Pulmonary artery endothelial cell (primary cell): ENCODE results near the gene SUMO3. TPM values are rescaled to one million over a fixed set of nuclear protein-coding genes. Genes with fewer than 3 reads are reported as not detected.
"Not testable (repeated sequence)": the region's sequence is repeated elsewhere in the genome, so short reads cannot be mapped to it uniquely, and the experiment has no call there.

ENCODE experiments used
- DNase-seq: peaks from one replicate; pipeline ENCODE4 v3.0.0-alpha.2; 2011; ENCODE audit warnings: low read depth, low spot score
- total RNA-seq: library from RNA; depleted of rRNA; stranded (reverse); fragments of >200 nt; gene quantifications from 2 replicates; pipeline ENCODE4 v1.2.3, GENCODE V29; 2014

Gene SUMO3
- total RNA-seq, 1 donor from 2014 or later, result 113 TPM

DNA sequence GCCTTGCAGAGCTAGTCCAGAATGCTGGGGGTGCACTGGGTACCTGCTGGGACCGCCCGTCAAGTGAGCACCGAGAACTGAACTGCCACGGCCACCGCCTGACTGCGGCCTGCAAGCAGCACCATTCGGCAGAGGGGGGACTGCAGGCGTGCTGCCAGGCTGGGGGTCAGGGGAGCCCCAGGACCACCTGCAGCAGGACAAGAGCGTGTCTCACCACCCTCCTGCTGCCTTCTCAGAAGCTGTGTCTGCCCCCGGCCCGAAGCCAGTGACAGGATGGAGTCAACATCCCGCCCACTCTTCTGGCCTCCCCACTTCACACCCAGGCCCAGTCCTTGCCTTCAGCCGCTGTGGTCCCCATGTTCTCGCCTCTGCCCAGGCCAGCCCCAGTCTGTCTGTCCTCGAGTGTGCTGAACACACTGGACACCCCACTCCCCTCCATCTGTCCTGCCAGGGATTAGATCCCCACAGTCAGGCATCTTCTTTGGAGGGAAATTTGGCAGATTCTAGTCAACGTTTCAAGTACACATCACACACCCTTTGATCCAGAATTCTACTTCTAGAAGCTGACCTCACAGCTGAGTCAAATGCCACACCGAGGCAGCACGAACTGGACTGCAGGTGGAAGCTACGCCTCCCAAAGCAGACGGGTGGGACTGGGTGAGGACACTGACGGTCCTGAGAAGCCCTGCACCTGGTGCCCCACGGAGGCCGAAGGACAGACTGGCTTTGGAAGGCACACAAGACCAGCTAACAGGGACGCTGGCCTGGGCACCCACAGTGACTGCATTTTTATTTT lies 29.6 kb upstream of the SUMO3 start:
- DNase-seq, result no peak

DNA sequence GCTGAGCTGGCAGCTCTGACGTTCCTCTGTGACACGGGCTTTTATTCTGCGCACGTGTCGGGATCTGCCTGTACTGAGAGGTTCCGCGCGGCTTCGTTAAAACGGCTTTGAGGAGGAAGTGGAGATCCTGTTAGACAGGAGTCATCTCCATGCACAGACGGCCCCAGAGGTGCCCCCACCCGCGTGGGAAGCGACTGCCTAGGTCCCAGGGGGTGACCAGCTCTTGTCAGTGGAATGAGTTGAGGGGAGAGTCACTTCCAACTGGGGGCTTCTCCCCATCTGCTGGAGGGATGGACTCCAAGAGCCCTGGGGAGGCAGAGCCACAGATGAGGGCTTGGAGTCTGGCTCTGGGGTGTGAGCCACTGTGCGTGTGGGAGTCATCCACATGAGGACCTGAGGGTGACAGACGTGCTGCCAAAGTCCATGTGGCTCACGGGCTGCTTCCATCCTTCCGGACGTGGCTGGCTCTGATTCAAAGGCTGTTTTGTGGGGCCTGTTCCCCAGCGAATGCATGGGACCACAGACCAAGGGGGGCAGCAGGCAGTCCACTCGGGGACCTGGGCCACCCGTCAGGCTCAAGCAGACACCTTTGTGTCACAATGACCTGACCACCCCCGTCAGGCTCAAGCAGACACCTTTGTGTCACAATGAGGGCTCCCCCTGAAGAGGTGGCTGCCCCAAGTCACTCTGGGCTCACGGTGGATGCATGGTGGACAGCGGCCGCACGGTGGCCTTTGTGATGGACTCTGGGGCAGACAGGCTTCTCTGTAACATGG lies 28.8 kb upstream of the SUMO3 start:
- DNase-seq, result no peak

DNA sequence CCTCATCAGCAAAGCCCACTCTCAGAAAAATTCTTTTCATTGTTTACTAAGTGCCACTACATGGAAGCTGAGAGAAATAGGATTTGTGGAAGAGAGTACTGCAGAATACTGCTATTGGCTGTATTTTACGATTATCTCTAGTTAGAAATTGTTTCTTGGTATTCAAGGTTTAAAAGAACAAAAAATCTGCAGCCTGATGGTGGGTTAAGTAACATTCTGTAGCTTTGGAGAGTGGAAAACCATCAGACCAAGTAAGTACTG lies 28.3 kb upstream of the SUMO3 start:
- no peak for DNase-seq

GRCh38 chr21:44845418-44846223 lies 27.8 kb upstream of the SUMO3 start:
- DNase-seq, result no peak

- DNase-seq, result no peak
Observed at GRCh38 chr21:44844256-44844655, 26.4 kb upstream of the SUMO3 start.

DNA sequence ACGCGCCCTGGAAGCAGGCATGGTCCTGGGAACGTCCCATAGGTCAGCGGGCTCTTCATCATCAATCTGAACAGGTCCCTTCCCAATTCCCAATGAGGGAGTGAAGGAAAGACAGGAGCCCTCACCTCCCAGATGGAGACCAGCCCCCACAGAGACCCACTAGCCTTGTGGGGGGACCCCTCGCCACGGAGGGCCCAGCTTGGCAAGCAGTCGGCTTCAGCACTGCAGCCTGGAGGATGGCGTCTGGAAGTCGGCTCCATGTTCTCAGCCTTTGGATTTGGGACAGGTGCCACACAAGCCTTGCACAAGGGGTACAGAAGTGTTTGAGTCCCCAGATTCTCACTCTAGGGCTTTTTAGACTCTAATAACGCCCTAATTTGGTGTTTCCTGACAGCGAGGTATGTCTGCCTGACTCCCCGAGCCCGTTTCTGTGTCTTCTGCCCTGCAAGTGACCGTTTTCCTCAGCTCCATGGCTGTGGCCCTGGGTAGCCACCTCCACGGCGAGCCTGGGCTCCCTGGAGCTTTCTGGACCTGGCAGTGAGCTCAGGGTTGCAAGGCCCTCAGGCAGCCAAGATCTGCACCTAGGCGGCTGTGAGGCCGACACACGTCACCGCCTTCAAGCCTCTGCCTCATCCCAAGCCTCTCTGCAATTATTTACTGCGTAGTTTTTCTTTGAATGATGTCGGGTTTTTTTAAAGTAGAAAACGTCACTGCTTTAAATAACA lies 25.0 kb upstream of the SUMO3 start:
- no peak for DNase-seq

- no peak for DNase-seq
Observed at GRCh38 chr21:44842087-44842486, 24.2 kb upstream of the SUMO3 start.

DNA sequence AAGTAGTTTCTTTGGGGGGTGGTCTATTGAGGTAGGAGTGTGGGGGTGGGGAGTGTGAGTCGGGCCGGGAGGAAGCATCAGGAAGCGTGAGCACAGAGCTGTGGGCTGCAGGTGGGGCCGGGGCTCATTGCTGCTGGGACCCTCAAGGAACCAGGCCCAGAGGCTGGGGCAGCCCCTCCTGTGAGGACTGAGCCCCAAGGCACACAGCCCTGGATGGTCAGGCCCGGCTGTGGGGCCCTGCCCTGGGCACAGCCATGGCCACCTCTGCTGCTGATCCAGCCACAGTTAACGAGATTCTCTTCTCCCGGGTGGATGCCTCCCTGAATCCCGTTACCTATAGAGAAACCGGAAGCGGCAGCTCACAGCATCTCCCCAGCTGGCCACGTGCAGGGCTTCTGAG lies 22.9 kb upstream of the SUMO3 start:
- DNase-seq, result no peak

DNA sequence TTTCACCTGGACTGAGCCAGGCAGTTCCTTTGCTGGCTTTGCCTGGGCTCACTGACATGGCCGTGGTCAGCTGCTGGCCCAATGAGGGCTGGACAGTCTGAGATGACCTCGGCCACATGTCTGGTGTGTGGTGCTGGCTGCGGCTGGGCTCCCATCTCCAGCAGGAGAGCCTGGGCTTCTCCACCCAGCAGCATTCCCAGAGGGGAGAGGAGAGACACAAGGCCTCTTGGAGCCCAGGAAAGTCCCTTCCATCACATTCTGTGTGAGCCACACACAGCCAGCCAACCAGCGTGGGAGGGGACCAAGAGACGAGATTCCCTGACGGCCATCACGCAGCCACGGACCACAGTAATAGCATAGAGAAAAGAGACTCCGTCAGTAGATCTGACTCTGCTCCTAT lies 21.1 kb upstream of the SUMO3 start:
- no peak for DNase-seq

DNA sequence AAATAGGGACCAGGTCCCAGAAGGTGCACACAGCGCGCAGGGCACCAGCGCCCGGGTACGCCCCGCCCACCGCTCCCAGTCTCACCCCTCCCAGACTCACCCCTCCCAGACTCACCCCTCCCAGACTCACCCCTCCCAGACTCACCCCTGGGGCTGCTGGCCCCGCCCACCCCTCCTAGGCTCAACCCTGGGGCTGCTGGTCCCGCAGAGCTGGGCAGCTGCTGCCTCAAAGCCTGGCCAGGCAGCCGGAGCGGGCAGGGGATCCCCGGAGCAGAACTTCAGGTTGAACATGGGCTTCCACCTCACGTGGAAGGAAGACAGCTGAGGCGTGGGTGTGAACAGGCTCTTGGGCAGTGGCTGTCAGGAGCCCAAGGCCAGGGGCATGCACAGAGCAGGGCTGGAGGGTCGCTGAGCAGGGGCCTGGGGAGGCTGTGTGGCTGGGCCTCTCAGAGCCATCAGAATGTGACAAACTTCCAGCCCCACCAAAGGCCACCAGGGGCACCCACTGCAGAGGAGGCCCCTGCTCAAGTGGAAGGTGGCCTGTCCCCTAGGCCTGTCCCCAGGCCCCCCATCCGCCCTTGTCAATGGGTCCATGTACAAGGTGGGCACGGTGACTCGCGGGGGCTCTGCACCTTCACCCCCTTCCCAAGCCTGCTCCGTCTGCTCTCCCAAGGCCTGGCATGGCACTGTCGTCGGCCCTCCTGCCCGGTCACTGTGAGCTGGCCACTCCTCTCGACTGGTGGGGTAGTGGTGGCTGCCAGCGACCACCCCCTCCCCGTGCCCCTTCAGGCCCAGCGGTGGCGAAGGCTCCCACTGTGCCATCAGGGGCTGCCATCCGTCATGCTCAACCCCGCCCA lies 20.4 kb upstream of the SUMO3 start:
- no peak for DNase-seq

DNA sequence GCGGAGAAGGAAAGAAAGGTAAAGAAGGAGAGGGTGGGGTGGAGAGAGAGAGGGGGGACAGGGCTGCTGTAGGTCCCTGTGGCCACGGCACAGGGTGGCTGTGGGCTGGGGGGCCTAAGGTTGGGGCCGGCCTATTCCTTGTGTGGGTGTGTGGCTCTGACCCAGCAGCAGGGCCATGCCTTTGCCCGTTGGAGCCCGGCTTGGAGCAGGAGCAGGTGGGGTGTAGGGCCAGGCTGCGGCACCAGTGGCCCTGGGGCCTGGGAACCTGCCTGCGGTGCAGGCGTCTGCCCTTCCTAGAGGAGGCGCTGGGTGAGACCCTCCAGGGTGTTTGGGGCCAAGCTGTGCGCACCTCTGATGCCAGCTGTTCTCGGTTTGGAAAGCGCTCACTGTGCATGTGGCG lies 19.7 kb upstream of the SUMO3 start:
- no peak for DNase-seq

GRCh38 chr21:44836666-44837471 lies 19.0 kb upstream of the SUMO3 start:
- DNase-seq, result no peak

GRCh38 chr21:44836349-44836665 lies 18.4 kb upstream of the SUMO3 start:
- DNase-seq, result no peak

DNA sequence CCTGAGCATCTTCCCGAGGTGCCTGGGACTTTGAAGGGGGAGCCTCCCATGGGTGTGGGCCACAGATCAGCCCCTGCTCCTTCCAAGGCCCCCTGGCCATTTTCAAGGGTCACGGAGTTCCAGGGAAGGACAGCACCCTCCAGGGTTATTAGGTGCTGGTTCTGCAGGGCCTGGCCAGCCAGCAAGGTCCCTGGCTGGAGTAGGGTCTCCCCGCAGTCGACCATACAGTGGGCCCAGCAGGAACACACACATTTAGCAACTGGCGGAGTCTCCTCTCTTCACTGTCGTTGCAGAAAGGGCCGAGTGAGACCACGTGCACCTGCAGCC lies 17.7 kb upstream of the SUMO3 start:
- no peak for DNase-seq

GRCh38 chr21:44834951-44835646 lies 17.2 kb upstream of the SUMO3 start:
- DNase-seq, result no peak

- no peak for DNase-seq
Observed at GRCh38 chr21:44834231-44834950, 16.5 kb upstream of the SUMO3 start.

DNA sequence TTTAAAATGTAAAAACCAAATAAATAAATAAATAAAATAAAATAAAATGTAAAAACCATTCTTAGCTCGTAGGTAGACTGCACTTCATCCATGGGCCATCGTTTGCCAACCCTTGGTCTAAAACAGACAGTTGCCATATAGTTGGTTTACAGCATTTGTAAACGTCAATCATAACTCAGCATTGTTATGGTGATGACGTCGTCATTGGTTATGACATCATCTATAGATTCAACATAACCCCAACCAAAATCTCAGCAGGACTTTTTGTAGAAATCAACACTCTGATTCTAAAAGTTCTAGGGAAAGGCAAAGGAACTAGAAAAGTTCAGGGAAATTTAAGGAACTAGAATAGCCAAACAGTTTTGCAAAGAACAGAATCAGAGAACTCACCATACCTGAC lies 15.8 kb upstream of the SUMO3 start:
- DNase-seq, result no peak

GRCh38 chr21:44832516-44833255 lies 14.8 kb upstream of the SUMO3 start:
- not testable (repeated sequence) for DNase-seq
